Measurements from ENCODE around the gene PGF.

PGF gene

GRCh38 chr14:74959596-74960180 lies 4.3 kb upstream of the PGF start:
- no peak for TF ChIP-seq CTCF (IDR thresholded peaks at IDR 0.05; ENCODE audit: low read depth, low read length, missing control alignments)
- in situ Hi-C loops (cut with HindIII; ENCODE audit: low sequenced_read_pairs) = loop anchor here (5.0 kb wide), 1 partner anchor 97 kb away; no protein-coding TSS in a partner anchor
- H3K4me3 ChIP-seq (ENCODE audit: low read depth, low read length) = no peak overlapping the region
- no peak for DNase-seq (ENCODE audit: low read depth)

GRCh38 chr14:74956280-74957072 lies 1.1 kb upstream of the PGF start:
- no peak for DNase-seq (ENCODE audit: low read depth)
- in situ Hi-C loops (cut with HindIII; ENCODE audit: low sequenced_read_pairs) = no loop called here
- no peak overlapping the region for H3K4me3 ChIP-seq (ENCODE audit: low read depth, low read length)
- no peak for TF ChIP-seq CTCF (IDR thresholded peaks at IDR 0.05; ENCODE audit: low read depth, low read length, missing control alignments)

- in situ Hi-C loops (cut with HindIII; ENCODE audit: low sequenced_read_pairs) = no loop called here
- DNase-seq (ENCODE audit: low read depth) = no peak
- no peak for TF ChIP-seq CTCF (IDR thresholded peaks at IDR 0.05; ENCODE audit: low read depth, low read length, missing control alignments)
- no peak overlapping the region for H3K4me3 ChIP-seq (ENCODE audit: low read depth, low read length)
These were observed 556 bp upstream of the PGF start for GRCh38 chr14:74956027-74956279.

GRCh38 chr14:74954947-74955228 lies 509 bp downstream of the PGF start:
- in situ Hi-C loops (cut with HindIII; ENCODE audit: low sequenced_read_pairs) = no loop called here
- DNase-seq (ENCODE audit: low read depth) = no peak
- peak overlapping the region; percentile 51 for H3K4me3 ChIP-seq (ENCODE audit: low read depth, low read length)
- no peak for TF ChIP-seq CTCF (IDR thresholded peaks at IDR 0.05; ENCODE audit: low read depth, low read length, missing control alignments)

- in situ Hi-C loops (cut with HindIII; ENCODE audit: low sequenced_read_pairs) = no loop called here
- no peak for TF ChIP-seq CTCF (IDR thresholded peaks at IDR 0.05; ENCODE audit: low read depth, low read length, missing control alignments)
- DNase-seq (ENCODE audit: low read depth) = no peak
- peak overlapping the region; percentile 51 for H3K4me3 ChIP-seq (ENCODE audit: low read depth, low read length)
These were observed 1.0 kb downstream of the PGF start for GRCh38 chr14:74954232-74954946.

GRCh38 chr14:74953686-74954085 lies 1.7 kb downstream of the PGF start:
- in situ Hi-C loops (cut with HindIII; ENCODE audit: low sequenced_read_pairs) = no loop called here
- TF ChIP-seq CTCF (IDR thresholded peaks at IDR 0.05; ENCODE audit: low read depth, low read length, missing control alignments) = no peak
- no peak for DNase-seq (ENCODE audit: low read depth)
- peak overlapping the region; percentile 51 for H3K4me3 ChIP-seq (ENCODE audit: low read depth, low read length)

Data from astrocyte of the cerebellum (primary cell).